SH-SY5Y (cell line): ENCODE results near the gene RARS1.

Experiments
- GATA2 ChIP-seq: IDR thresholded peaks from 2 replicates; pipeline ENCODE4 v1.6.1; 2011; ENCODE audit warnings: mild to moderate bottlenecking, low read depth, low read length
- GATA3 ChIP-seq: IDR thresholded peaks from 2 replicates; pipeline ENCODE4 v1.6.1; 2011; ENCODE audit warnings: low read depth, mild to moderate bottlenecking, low read length, moderate library complexity

GRCh38 chr5:168479166-168479565, 7.1 kb upstream of the RARS1 start:
- TF ChIP-seq GATA3 (no peak), GATA2 (no peak)
